SH-SY5Y (cell line): ENCODE measurements around the gene RCBTB2.

ENCODE experiments used
- GATA2 ChIP-seq: IDR thresholded peaks from 2 replicates; pipeline ENCODE4 v1.6.1; 2011; ENCODE audit warnings: mild to moderate bottlenecking, low read depth, low read length
- GATA3 ChIP-seq: IDR thresholded peaks from 2 replicates; pipeline ENCODE4 v1.6.1; 2011; ENCODE audit warnings: low read depth, mild to moderate bottlenecking, low read length, moderate library complexity

DNA sequence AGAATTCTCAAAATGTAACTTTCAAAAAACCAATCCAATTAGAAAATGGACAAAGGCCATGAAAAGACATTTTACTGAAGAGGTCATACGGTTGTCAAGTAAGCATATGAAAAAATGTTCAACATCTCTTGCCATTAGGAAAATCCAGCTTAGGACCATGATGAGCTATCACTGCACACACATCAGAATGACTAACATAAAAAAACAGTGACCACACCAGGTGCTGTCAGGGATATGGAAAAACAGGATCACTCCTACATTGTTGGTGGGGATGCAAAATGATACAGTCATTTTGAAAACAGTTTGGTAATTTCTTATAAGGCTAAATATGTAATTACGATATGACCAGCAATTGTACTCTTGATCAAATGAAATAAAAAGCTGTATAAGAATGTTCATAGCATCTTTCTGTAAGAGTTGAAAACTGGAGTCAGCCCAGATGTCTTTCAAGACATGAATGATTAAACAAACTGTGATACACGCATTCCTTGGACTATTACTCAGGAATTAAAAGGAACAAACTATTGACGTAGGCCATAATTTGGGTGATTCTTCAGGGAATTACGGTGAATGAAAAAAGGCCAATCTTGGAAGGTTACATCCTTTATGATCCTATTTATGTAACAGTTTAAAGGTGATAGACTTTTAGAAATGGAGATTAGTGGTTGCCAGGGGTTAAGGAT, 26.9 kb upstream of the RCBTB2 start:
- TF ChIP-seq GATA2 (no peak), GATA3 (no peak)
